NB4 (cell line): ENCODE measurements around the gene SMKR1.
"Not testable (repeated sequence)": the region's sequence is repeated elsewhere in the genome, so short reads cannot be mapped to it uniquely, and the experiment has no call there.

Source experiments
- MYC ChIP-seq: IDR thresholded peaks from 2 replicates; pipeline ENCODE4 v1.6.1; 2011; ENCODE audit warnings: low read depth, low read length
- POLR2A ChIP-seq: IDR thresholded peaks from 2 replicates; pipeline ENCODE4 v1.6.1; 2011; ENCODE audit warnings: mild to moderate bottlenecking; ENCODE audit not compliant: insufficient read length; ENCODE audit errors: extremely low read depth
- TF ChIP-seq, protein P1 (sequence below): IDR thresholded peaks from one replicate; pipeline ENCODE4 v1.5.1; 2012; ENCODE audit warnings: low read depth, low read length

GRCh38 chr7:129475931-129476330, 26.4 kb upstream of the SMKR1 start:
- TF ChIP-seq, protein P1, sequence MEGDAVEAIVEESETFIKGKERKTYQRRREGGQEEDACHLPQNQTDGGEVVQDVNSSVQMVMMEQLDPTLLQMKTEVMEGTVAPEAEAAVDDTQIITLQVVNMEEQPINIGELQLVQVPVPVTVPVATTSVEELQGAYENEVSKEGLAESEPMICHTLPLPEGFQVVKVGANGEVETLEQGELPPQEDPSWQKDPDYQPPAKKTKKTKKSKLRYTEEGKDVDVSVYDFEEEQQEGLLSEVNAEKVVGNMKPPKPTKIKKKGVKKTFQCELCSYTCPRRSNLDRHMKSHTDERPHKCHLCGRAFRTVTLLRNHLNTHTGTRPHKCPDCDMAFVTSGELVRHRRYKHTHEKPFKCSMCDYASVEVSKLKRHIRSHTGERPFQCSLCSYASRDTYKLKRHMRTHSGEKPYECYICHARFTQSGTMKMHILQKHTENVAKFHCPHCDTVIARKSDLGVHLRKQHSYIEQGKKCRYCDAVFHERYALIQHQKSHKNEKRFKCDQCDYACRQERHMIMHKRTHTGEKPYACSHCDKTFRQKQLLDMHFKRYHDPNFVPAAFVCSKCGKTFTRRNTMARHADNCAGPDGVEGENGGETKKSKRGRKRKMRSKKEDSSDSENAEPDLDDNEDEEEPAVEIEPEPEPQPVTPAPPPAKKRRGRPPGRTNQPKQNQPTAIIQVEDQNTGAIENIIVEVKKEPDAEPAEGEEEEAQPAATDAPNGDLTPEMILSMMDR = not testable (repeated sequence)
- TF ChIP-seq POLR2A, MYC: not testable (repeated sequence)
